HG03342 (cell line): ENCODE results near the gene KRTAP5-1.
A peak's percentile ranks its signal among the peaks of the same experiment; 100 is the strongest.

ENCODE experiments used
- ATAC-seq: cut with Tn5 transposase; IDR thresholded peaks from one replicate; pipeline ENCODE4 v1.9.1; 2021; ENCODE audit warnings: mild to moderate bottlenecking, moderate library complexity; ENCODE audit not compliant: unreplicated experiment

The KRTAP5-1 gene

DNA sequence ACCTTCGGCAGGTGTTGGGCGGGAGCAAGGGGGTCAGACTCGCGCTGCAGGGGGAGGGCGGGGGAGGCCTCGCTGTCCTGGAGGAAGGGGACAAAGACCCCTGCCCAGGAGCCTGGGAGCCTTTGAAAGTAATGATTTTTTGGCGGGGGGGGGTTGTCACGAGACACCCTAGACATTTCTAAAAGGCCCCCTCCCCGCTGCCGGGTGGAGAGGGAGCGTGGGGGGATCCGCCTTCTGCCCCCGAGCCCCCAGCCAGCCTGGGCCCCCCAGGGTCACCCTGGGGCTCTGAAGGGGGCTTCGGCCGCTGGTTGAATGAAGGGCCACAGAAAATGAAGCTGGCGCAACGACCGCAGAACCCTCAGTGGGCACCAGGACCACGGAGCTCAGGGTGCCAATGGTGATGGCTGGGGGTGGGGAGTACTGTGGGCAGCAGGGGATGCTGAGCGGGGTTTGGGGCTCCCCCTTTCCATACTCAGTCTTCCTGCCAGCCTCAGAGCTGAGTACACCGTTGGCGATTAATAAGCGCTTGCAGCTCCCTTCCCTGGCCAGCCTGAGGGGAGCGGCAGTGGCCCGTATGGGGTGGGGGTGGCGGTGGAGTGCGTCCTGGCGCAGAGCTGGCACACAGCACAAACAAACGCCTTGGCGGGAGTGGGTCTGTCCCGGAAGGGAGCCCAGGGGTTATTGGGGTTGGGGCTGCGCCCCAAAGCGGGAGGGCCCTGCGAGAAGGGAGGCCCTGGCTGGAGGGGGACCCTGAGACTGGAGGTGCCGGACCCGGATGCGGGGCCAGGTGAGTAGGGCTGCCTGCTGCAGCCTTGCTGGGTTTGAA lies 11.8 kb downstream of the KRTAP5-1 start:
- ATAC-seq: no peak

GRCh38 chr11:1572197-1573076 lies 12.6 kb downstream of the KRTAP5-1 start, which contains the start of gene DUSP8:
Gene DUSP8, minus strand, starts transcription at chr11:1572271. Its CDS starts 6,445 bp downstream, at chr11:1565826.
- ATAC-seq: peak; percentile 66

DNA sequence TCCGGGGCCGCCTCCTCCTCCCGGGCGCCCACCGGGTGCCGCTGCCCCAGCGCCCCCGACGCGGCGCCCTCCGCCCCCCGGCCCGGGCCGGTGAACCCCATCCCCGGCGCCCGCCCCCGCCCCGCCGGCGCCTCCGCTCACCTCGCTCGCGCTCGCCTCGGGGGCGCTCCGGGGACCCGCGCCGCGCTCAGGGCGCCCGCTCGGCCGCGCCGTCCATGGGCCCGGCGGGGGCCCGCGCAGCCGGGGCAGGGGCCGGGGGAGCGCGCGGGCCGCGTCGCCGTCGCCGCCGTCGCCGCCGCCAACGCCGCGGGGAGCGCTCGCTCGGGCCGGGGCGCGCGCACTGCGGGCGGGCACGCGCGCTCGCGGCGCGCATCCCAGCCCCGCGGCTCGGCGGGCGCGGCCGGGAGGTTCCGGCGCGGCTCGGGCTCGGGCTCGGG lies 13.3 kb downstream of the KRTAP5-1 start:
- no peak for ATAC-seq

DNA sequence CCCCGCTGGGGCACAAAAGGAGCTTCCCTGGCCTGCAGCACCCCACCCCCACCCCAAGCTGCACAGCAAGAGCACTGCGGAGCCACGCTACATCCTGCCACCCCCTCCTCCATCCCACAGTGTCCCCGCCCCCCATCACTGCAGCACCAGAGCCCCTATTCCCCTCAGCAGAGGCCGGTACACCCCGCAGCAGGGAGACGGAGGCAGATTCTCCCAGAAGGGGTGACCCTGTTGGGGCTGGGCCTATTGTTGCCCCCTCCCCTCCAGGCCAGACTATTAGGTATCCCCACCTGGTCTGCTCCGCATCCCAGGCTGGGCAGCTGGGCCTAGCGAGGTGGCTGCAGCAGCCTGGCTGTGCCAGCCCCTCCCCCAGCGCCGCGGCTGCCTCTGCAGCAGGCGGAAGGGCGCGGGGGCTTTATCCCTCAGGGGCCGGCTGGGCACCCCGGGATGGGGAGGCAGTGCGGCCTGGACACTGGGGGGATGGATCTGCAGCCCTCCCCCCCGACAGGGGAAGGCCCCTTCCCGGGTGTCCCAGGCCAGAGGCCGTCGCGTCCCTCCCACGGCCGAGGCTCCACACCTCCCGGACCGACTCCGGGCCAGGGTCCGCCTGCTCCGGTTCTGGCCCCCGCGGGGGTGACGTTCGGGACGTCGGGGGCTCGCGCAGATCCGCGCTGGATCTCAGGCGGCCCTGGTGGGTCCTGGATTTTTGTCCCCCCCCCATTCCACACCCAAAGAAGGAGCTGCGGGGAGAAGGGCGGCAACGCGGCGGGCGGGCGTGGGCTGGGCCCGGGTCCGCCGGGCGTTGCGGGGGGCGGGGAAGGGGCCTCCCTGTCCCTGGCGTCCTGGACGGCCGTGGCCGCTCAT lies 14.0 kb downstream of the KRTAP5-1 start:
- ATAC-seq: no peak

DNA sequence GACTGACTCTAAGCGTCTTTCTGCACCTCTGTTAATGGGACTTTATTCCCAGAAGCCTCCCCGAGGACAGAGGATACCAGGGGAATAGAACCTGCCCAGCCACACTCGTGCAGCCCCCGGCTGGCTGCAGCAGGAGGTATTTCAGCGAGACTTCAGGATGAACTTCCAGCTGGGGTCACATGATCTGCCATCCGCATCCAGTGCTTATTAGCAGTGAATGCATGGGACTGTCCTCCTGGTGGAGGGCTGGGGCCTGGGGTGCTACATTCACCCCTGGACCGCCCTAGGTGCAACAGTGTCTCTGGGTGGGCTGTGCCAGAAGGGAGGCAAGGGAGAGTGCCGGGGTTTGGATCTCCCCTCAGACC lies 14.6 kb downstream of the KRTAP5-1 start:
- ATAC-seq: no peak

GRCh38 chr11:1570001-1570453 lies 15.1 kb downstream of the KRTAP5-1 start:
- ATAC-seq: no peak

DNA sequence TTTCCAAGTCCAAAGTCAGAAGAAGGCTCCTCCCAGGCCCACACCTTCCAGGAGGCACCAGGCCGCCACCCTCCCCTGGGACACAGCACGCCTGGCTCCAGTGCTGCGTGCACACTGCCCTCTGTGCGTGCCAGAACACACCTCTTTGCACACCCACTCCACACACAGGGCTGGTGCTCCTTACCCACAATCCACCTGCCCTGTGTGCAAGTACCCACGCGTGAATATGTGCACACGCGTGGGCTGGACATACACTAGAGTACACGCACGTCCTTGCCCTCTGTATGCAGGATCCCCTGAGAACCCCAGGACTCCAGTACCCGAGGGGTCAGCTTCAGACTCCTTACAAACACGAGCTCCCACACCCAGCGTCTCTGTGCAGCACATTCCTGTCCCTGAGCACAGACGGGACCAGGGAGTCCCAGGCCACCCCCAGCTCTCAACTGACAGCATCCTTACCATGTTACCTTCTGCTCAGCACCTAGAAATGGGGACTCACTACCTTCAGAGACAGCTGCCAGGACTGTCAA lies 15.8 kb downstream of the KRTAP5-1 start:
- no peak for ATAC-seq

DNA sequence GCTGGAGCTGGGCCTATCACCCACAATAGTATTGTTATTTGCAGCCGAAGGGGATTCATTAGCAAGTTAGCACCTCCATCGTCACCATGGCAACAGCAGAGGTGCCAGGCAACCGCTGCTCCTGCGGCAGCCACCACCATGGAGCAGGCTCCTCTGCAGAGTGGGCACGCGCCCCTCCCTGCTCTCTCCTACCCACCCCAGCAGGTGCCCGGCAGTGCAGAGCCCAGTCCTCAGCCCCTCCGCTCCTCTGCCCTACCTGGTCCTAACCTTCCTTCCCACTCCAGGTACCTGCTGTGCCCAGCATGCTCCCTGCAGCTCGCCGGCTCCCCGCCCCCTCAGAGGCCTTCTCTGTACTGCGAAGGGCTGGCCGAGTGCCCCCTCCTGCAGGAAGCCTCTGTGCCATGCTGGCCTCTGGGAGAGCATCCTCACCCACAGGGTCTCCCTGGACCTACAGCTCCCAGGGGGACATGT lies 16.6 kb downstream of the KRTAP5-1 start:
- no peak for ATAC-seq

- ATAC-seq: no peak
Observed at GRCh38 chr11:1567721-1568100, 17.4 kb downstream of the KRTAP5-1 start.

- ATAC-seq: no peak
Observed at GRCh38 chr11:1567052-1567720, 17.9 kb downstream of the KRTAP5-1 start.

DNA sequence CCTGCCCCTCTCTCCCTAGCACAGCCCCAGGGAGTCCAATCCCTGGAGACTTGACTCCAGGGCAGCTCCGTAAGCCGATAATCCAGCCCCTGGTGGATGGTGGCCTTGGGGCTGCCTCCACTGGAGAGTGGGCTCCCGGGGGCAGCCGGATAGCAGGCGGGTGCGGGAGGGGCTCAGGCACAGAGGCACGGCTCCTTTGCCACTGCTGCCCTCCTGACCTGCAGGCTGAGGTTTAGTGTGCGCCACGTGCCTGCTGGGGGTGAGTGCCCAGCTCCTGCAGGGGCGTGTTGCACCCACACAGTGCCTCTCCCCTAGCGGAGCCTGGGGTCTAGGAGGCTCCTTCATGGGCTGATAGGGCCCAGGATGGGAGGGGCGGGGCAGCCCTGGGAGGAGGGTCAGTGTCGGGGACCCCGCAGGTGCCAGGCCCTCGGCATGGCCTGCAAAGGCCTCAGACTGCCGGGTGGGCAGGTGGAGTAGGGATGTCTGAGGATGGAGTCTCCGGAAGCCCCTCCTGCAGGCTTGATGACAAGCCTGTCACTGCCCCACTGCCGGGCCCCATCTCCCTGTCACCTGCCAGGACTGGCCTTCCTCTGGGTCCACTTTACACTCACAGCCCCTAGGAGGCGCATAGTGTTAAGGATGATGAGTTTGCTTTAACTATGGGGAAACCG lies 18.6 kb downstream of the KRTAP5-1 start:
- no peak for ATAC-seq

DNA sequence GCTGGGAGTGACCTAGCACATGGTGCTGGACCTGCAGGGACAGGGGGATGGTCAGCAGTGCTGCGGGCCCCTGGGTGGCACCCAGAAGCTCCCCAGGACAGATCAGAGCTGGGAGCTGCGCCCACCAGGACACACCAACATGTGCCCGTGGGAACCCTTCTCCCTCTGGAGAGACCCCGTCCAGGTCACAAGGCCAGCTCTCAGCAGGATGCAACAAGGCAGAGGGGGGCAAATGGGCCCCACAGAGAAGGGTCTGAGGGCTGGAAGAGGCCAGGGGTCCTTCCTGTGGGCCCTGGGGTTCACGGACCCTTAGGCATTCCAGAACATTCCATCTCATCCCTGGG lies 19.2 kb downstream of the KRTAP5-1 start:
- ATAC-seq: no peak

- no peak for ATAC-seq
Observed at GRCh38 chr11:1565173-1565903, 19.7 kb downstream of the KRTAP5-1 start.

GRCh38 chr11:1564535-1565172 lies 20.4 kb downstream of the KRTAP5-1 start:
- ATAC-seq: no peak

DNA sequence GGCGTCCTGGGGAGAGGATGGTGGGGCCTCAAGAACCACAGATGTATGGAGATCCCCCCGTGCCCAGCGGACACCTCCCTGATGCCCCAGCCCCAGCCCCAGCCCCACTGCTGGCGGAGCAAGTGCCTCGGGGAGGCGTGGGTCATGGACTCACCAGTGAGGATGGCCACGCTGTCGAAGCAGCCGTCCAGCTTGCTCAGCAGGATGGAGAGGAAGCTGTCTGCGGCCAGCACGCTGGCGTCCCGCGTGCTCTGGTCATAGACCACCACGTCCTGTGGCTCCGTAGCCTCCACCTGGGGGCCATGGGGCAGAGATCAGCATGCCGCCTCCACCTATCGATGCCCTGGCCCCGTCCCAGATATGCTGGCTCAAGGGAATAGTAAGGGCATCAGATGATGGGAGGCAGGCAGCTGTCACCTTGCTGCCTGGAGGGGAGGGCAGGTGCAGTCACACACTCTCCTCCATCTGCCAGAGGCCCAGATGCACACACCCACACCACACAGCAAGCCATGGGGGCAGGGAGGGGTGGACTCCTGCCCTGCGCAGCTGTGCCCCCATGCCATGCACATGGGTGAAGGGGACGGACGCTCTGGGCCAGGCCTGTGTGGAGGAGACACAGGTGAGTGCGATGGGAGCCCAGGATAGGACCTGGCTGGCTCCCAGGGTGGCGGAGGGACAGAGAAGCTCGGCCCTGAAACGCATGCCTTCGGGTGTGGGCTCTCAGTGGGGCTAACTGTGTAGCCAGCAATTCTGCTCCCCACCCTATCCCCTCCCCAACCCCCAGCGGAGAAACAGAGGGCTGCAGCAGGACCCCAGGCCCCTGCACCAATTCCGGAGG lies 21.2 kb downstream of the KRTAP5-1 start:
- no peak for ATAC-seq

- ATAC-seq: no peak
Observed at GRCh38 chr11:1563149-1563638, 21.9 kb downstream of the KRTAP5-1 start.

GRCh38 chr11:1562469-1563148 lies 22.5 kb downstream of the KRTAP5-1 start:
- no peak for ATAC-seq
